Stimulated activated CD4-positive, alpha-beta T cell treated with anti-CD3 and anti-CD28 coated beads, Interleukin-4, amount 100 ng/mL, for 48 hours (primary cell): ENCODE results near the gene COL11A2.

ENCODE experiments used
- DNase-seq, 2 donors: peaks; one replicate each; pipeline ENCODE4 v3.0.0-alpha.2; 2020; ENCODE audit warnings: low read depth in 2 of 2

COL11A2 gene

GRCh38 chr6:33117811-33118277 lies 74.4 kb downstream of the COL11A2 start:
- no peak for DNase-seq

- no peak for DNase-seq
Measured at GRCh38 chr6:33116841-33117711, 75.2 kb downstream of the COL11A2 start.

GRCh38 chr6:33116417-33116816 lies 75.8 kb downstream of the COL11A2 start:
- no peak for DNase-seq

DNA sequence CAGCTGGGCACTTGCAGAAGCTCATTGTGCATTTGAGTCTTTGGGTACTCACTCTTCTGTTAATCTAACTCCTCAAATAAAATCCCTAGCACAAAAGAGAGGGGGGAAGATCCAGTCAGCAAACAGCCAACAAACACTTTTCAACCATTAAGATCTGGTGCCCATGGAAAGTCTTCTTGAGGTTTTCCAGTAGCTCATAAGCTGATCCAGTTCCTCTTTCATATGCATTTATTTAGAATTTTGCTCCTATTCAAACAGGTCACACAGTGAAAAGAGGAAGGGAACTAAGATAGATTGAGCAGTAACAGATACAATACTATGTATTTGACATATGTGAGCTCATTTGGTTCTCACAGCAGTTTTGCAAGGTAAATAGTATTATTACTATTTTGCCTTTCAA lies 77.9 kb downstream of the COL11A2 start:
- no peak for DNase-seq

- DNase-seq = no peak
Measured at GRCh38 chr6:33113755-33114154, 78.5 kb downstream of the COL11A2 start.
